Measurements from ENCODE around the gene PHC2.

GRCh38 chr1:33466159-33466558, 35.3 kb upstream of the PHC2 start:
- no peak for TF ChIP-seq CTCF (tag by site-specific recombination; IDR thresholded peaks at IDR 0.05)
- no peak for TF ChIP-seq KLF7 (tag by site-specific recombination; IDR thresholded peaks at IDR 0.05; ENCODE audit: borderline replicate concordance)
- no peak for TF ChIP-seq KLF1 (tag by site-specific recombination; IDR thresholded peaks at IDR 0.05)
- no peak for TF ChIP-seq SP3 (tag by site-specific recombination; IDR thresholded peaks at IDR 0.05)
- no peak for TF ChIP-seq PRDM1 (tag by site-specific recombination; IDR thresholded peaks at IDR 0.05)
- no peak for TF ChIP-seq ZNF747 (tag by site-specific recombination; IDR thresholded peaks at IDR 0.05)
- no peak for TF ChIP-seq ZNF37A (tag by site-specific recombination; IDR thresholded peaks at IDR 0.05)
- TF ChIP-seq, protein P1, sequence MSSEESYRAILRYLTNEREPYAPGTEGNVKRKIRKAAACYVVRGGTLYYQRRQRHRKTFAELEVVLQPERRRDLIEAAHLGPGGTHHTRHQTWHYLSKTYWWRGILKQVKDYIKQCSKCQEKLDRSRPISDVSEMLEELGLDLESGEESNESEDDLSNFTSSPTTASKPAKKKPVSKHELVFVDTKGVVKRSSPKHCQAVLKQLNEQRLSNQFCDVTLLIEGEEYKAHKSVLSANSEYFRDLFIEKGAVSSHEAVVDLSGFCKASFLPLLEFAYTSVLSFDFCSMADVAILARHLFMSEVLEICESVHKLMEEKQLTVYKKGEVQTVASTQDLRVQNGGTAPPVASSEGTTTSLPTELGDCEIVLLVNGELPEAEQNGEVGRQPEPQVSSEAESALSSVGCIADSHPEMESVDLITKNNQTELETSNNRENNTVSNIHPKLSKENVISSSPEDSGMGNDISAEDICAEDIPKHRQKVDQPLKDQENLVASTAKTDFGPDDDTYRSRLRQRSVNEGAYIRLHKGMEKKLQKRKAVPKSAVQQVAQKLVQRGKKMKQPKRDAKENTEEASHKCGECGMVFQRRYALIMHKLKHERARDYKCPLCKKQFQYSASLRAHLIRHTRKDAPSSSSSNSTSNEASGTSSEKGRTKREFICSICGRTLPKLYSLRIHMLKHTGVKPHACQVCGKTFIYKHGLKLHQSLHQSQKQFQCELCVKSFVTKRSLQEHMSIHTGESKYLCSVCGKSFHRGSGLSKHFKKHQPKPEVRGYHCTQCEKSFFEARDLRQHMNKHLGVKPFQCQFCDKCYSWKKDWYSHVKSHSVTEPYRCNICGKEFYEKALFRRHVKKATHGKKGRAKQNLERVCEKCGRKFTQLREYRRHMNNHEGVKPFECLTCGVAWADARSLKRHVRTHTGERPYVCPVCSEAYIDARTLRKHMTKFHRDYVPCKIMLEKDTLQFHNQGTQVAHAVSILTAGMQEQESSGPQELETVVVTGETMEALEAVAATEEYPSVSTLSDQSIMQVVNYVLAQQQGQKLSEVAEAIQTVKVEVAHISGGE (tag by site-specific recombination; conservative IDR thresholded peaks at IDR 0.05; ENCODE audit: low read depth), result no peak
